Subcutaneous adipose tissue (tissue), 4 donors: ENCODE results near the gene PDE4D. TPM values are rescaled to one million over a fixed set of nuclear protein-coding genes. Genes with fewer than 3 reads are reported as not detected.

Experiments used
- total RNA-seq, 4 donors: library from RNA; depleted of rRNA; stranded (reverse); fragments of >200 nt; gene quantifications; one replicate each; pipeline ENCODE4 v1.1.0, GENCODE V29; 2016
- TF ChIP-seq, protein P1 (sequence below): fragments of 450-650 bp; IDR thresholded peaks from one replicate; pipeline ENCODE4 v1.5.1; 2016; ENCODE audit warnings: low read depth, mild to moderate bottlenecking, control low read depth, antibody characterized with exemption, moderate library complexity

PDE4D gene
- total RNA-seq, 4 donors from 2014 or later: 15.0 to 24.0 (median 18.5) TPM

DNA sequence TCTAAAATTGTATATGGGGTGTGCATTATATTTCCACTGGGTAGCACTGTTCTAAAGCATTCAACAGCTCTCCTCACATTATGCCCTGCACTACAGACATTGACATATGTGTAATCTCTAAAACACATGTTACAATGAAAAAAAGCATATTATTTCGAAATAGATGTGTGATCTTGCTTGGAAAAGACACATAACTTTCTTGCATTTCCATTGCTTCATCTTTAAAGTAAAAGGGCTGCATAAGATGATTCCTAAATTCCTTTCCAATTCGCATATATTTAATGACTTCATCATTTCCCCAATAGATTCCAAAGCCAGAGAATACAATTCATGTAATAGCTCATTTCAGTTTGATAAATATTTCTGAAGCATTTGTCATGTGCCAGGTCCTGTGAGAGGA, 566.9 kb downstream of the PDE4D start:
- TF ChIP-seq, protein P1, sequence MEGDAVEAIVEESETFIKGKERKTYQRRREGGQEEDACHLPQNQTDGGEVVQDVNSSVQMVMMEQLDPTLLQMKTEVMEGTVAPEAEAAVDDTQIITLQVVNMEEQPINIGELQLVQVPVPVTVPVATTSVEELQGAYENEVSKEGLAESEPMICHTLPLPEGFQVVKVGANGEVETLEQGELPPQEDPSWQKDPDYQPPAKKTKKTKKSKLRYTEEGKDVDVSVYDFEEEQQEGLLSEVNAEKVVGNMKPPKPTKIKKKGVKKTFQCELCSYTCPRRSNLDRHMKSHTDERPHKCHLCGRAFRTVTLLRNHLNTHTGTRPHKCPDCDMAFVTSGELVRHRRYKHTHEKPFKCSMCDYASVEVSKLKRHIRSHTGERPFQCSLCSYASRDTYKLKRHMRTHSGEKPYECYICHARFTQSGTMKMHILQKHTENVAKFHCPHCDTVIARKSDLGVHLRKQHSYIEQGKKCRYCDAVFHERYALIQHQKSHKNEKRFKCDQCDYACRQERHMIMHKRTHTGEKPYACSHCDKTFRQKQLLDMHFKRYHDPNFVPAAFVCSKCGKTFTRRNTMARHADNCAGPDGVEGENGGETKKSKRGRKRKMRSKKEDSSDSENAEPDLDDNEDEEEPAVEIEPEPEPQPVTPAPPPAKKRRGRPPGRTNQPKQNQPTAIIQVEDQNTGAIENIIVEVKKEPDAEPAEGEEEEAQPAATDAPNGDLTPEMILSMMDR: no peak

DNA sequence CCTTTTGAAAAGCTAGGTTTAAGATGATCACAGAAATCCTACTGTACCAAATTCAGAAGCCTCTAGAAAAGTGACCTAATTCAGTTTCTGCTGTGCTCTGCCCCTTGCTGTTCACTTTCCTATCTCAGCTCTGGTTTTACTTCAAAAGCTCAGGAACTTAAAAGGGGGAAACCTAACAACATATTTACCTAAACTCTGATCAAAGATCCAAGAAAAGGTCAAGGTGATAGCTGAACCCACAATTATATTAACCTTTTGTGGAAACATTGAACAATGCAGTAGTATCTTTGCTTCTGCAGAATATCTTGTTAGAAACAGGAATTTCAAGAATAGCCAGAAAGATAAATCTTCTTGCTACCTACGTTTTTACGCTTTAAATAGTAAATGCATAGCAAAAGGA, 568.5 kb downstream of the PDE4D start:
- TF ChIP-seq, protein P1: no peak

DNA sequence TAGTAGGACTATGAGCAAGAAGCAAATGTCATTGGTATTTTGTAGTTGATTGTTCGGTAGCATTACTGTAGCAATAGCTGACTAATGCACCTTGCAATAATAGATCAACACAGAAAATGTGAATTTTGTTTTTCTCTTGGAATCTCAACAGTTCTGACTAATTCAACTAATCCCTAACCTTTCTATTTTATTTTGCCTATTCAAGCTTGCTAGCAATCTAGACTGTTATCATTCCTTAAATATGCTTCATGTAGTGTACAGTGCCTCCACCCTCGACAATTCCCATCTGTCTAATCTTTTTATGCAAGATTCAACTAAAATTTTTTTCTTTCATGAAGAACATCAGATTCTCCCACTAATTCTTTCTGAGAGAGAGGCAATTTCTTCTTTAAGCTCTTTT, 570.6 kb downstream of the PDE4D start:
- TF ChIP-seq, protein P1: no peak

DNA sequence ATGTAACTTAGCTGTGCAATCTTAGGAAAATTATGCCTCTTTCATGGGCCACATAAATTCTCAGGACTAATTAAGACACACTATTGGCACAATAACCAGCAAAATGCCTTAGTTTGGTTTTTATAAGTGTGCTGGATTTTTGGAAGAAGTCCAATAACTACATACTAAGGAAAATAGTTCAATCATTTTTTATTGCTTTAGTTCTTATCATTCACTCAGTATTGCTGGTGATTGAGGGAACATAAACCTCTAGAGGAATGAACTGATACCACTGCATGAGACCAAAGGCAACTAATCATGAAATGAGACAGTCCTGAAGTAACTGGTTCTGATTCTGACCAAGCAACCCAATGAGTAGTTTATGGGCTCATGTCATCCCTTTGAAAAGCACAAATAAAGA, 571.5 kb downstream of the PDE4D start:
- TF ChIP-seq, protein P1: no peak

DNA sequence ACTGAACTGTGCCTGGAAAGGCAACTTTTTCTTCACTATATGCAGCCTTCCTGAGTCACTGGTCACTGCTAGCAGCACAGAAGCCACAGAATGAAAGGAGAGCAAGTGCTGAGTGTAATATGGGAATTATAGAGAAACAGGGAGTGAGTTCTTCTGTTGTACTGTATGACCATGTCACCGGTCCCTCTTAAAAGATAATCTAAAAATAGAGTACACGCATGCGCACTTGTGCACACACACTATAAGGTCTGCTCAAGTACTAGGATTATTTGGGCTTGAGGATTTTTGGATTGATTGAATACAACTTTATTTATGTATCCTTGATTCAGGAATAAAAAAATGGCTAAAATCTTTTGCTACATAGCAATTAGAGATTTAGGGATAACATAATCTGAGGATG, 571.9 kb downstream of the PDE4D start:
- TF ChIP-seq, protein P1: no peak

DNA sequence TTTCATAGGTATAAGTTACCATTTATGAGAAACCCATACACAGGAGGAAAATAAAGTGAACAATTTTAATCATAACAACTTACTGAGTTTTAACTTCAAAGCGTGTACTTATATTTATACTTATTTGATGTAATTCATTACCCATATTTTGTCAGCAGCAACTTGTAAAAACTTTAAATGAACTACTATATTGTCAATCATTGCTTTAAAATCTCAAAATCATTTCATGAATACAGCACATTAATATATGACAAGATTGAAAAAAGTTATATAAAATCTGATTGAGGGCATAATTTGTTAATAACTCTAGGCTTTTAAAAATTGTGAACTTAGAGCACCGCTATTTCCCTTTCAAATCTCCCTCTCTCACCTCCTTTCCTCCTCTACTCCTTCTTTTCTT, 573.1 kb downstream of the PDE4D start:
- TF ChIP-seq, protein P1: no peak

DNA sequence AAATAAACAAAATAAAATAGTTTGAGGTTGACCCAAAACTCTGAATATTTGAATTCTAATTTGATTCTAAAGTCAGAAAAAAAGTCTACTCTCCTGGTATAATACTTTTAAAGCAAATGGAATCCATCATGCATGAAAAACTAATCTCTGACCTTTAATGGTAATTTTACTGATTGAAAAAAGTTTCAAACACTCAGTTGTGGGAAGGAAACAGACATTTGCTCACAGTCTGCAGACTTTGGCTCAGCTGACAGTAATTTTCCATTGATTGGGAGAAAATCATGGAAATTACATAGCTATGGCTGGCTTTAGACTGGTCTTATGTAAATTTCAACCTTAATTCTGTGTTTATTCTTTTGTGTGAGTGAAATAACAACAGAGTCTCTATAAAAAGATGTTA, 574.3 kb downstream of the PDE4D start:
- TF ChIP-seq, protein P1: no peak
